IPS-15b (cell line): ENCODE measurements around the gene ASIC3.
A peak's percentile ranks its signal among the peaks of the same experiment; 100 is the strongest.
"Not testable (repeated sequence)": the region's sequence is repeated elsewhere in the genome, so short reads cannot be mapped to it uniquely, and the experiment has no call there.

Experiments used
- H3K27me3 ChIP-seq: one replicate; pipeline ENCODE4 v1.6.1; 2013; ENCODE audit warnings: low read length; ENCODE audit not compliant: control insufficient read depth, insufficient read depth
- H3K36me3 ChIP-seq: one replicate; pipeline ENCODE4 v1.6.1; 2013; ENCODE audit warnings: low read length; ENCODE audit not compliant: control insufficient read depth, insufficient read depth
- H3K4me1 ChIP-seq: one replicate; pipeline ENCODE4 v1.6.1; 2013; ENCODE audit warnings: mild to moderate bottlenecking, low read length; ENCODE audit not compliant: control insufficient read depth, insufficient read depth
- H3K4me3 ChIP-seq: one replicate; pipeline ENCODE4 v1.5.1; 2013; ENCODE audit warnings: low read depth, low read length
- H3K9ac ChIP-seq: one replicate; pipeline ENCODE4 v1.6.1; 2013; ENCODE audit warnings: low read depth, mild to moderate bottlenecking, low read length
- H3K9me3 ChIP-seq: one replicate; pipeline ENCODE4 v1.6.1; 2013; ENCODE audit warnings: mild to moderate bottlenecking, low read length; ENCODE audit not compliant: control insufficient read depth, insufficient read depth

The ASIC3 gene

GRCh38 chr7:151026771-151027727 is 21.3 kb upstream of the ASIC3 start:
- Histone ChIP-seq H3K4me1 (peaks cover 10% of the 10 kb centered on the region), H3K4me3 (peak overlapping the region; percentile 68), H3K9ac (peak overlapping the region; percentile 3), H3K27me3 (peaks cover 10% of the 10 kb centered on the region)
- not testable (repeated sequence) for H3K36me3 ChIP-seq, H3K9me3 ChIP-seq

GRCh38 chr7:151027728-151028130 is 20.6 kb upstream of the ASIC3 start:
- Histone ChIP-seq H3K4me3 (peak overlapping the region; percentile 68), H3K4me1 (peaks cover 10% of the 10 kb centered on the region), H3K9ac (peak overlapping the region; percentile 3)
- not testable (repeated sequence) for H3K9me3 ChIP-seq, H3K36me3 ChIP-seq, H3K27me3 ChIP-seq

- peaks cover 10% of the 10 kb centered on the region for H3K4me1 ChIP-seq
- peak within 1 kb of the TSS; percentile 81 for H3K4me3 ChIP-seq
- peak within 1 kb of the TSS; percentile 3 for H3K9ac ChIP-seq
- H3K27me3 ChIP-seq, result peaks cover 9% of the 10 kb centered on the region
- H3K9me3 ChIP-seq, result no peaks in the 10 kb centered on the region
- no peaks in the 10 kb centered on the region for H3K36me3 ChIP-seq
Measured at GRCh38 chr7:151028131-151028947, 20.0 kb upstream of the ASIC3 start, which contains the start of gene ABCB8. Gene ABCB8 (plus strand): TSS chr7:151028450. CDS start chr7:151028516, 66 bp downstream.

GRCh38 chr7:151028948-151029501 is 19.3 kb upstream of the ASIC3 start:
- peak overlapping the region; percentile 81 for H3K4me3 ChIP-seq
- no peaks in the 10 kb centered on the region for H3K36me3 ChIP-seq
- peaks cover 7% of the 10 kb centered on the region for H3K27me3 ChIP-seq
- peaks cover 10% of the 10 kb centered on the region for H3K4me1 ChIP-seq
- H3K9ac ChIP-seq, result no peak overlapping the region
- H3K9me3 ChIP-seq, result no peaks in the 10 kb centered on the region

GRCh38 chr7:151031011-151031410 is 17.3 kb upstream of the ASIC3 start:
- Histone ChIP-seq H3K9ac (no peak overlapping the region), H3K9me3 (no peaks in the 10 kb centered on the region)

GRCh38 chr7:151032936-151033863 is 15.1 kb upstream of the ASIC3 start:
- H3K36me3 ChIP-seq, result peaks cover 24% of the 10 kb centered on the region
- H3K4me3 ChIP-seq, result no peak overlapping the region
- H3K27me3 ChIP-seq, result no peaks in the 10 kb centered on the region
- no peak overlapping the region for H3K9ac ChIP-seq
- H3K9me3 ChIP-seq, result no peaks in the 10 kb centered on the region
- H3K4me1 ChIP-seq, result no peaks in the 10 kb centered on the region

More at GRCh38 chr7:151031011-151031410, 17.3 kb upstream of the ASIC3 start:
- peaks cover 17% of the 10 kb centered on the region for H3K36me3 ChIP-seq
- peaks cover 4% of the 10 kb centered on the region for H3K27me3 ChIP-seq
- no peak overlapping the region for H3K4me3 ChIP-seq
- peaks cover 10% of the 10 kb centered on the region for H3K4me1 ChIP-seq

GRCh38 chr7:151033864-151034249 is 14.5 kb upstream of the ASIC3 start:
- Histone ChIP-seq H3K4me1 (no peaks in the 10 kb centered on the region), H3K9ac (no peak overlapping the region), H3K27me3 (no peaks in the 10 kb centered on the region), H3K9me3 (no peaks in the 10 kb centered on the region), H3K4me3 (no peak overlapping the region), H3K36me3 (peaks cover 24% of the 10 kb centered on the region)

GRCh38 chr7:151034312-151035025 is 13.9 kb upstream of the ASIC3 start:
- Histone ChIP-seq H3K4me1 (no peaks in the 10 kb centered on the region), H3K27me3 (no peaks in the 10 kb centered on the region), H3K36me3 (peaks cover 24% of the 10 kb centered on the region), H3K9me3 (no peaks in the 10 kb centered on the region), H3K4me3 (no peak overlapping the region), H3K9ac (no peak overlapping the region)

GRCh38 chr7:151035026-151035717 is 13.2 kb upstream of the ASIC3 start:
- H3K4me1 ChIP-seq, result no peaks in the 10 kb centered on the region
- H3K9me3 ChIP-seq, result no peaks in the 10 kb centered on the region
- no peak overlapping the region for H3K9ac ChIP-seq
- no peaks in the 10 kb centered on the region for H3K27me3 ChIP-seq
- peaks cover 24% of the 10 kb centered on the region for H3K36me3 ChIP-seq
- no peak overlapping the region for H3K4me3 ChIP-seq

GRCh38 chr7:151035902-151036301 is 12.4 kb upstream of the ASIC3 start:
- Histone ChIP-seq H3K4me1 (no peaks in the 10 kb centered on the region), H3K4me3 (no peak overlapping the region), H3K36me3 (peaks cover 24% of the 10 kb centered on the region), H3K9me3 (no peaks in the 10 kb centered on the region), H3K27me3 (no peaks in the 10 kb centered on the region), H3K9ac (no peak overlapping the region)
